GM12892 (cell line): ENCODE measurements around the gene WIPI1.

Experiments
- POLR2A ChIP-seq: IDR thresholded peaks from 2 replicates; pipeline ENCODE4 v1.6.1; 2011; ENCODE audit warnings: low read depth, low read length, control low read depth
- TAF1 ChIP-seq: IDR thresholded peaks from 2 replicates; pipeline ENCODE4 v1.6.1; 2011; ENCODE audit warnings: low read depth, mild to moderate bottlenecking, control low read depth, low read length, borderline replicate concordance

GRCh38 chr17:68468334-68468733 lies 11.0 kb upstream of the WIPI1 start:
- TF ChIP-seq POLR2A (no peak), TAF1 (no peak)
